NB4 (cell line): Measurements from ENCODE around the gene WIPF3.

ENCODE experiments used
- CTCF ChIP-seq: IDR thresholded peaks from one replicate; pipeline ENCODE4 v1.5.1; 2012; ENCODE audit warnings: low read depth, low read length
- MAX ChIP-seq: IDR thresholded peaks from 2 replicates; pipeline ENCODE4 v1.6.1; 2011; ENCODE audit warnings: low read depth, low read length
- POLR2A ChIP-seq: IDR thresholded peaks from 2 replicates; pipeline ENCODE4 v1.6.1; 2011; ENCODE audit warnings: mild to moderate bottlenecking; ENCODE audit not compliant: insufficient read length; ENCODE audit errors: extremely low read depth

- TF ChIP-seq CTCF = no peak
- no peak for TF ChIP-seq MAX
- TF ChIP-seq POLR2A = no peak
Observed at GRCh38 chr7:29818308-29818707, 12.0 kb downstream of the WIPF3 start.
